K562 (cell line): Measurements from ENCODE around the gene FRYL. TPM values are rescaled to one million over a fixed set of nuclear protein-coding genes. Genes with fewer than 3 reads are reported as not detected.

ENCODE experiments used
- ARNT ChIP-seq, 2 experiments: fragments of 450-650 bp; IDR thresholded peaks; 2 replicates each; pipeline ENCODE4 v1.6.1; 2016; ENCODE audit warnings: mild to moderate bottlenecking in 1 of 2
- BCOR ChIP-seq: fragments of 450-650 bp; IDR thresholded peaks from 2 replicates; pipeline ENCODE4 v1.6.1; 2016
- CHD4 ChIP-seq: fragments of 200-600 bp; sonication (generic); IDR thresholded peaks from 3 replicates; pipeline ENCODE4 v1.6.1; 2012; ENCODE audit warnings: low read depth, mild to moderate bottlenecking, mixed read lengths, low read length, inconsistent platforms; ENCODE audit not compliant: insufficient read depth, insufficient replicate concordance, poor library complexity, severe bottlenecking
- CREBBP ChIP-seq: IDR thresholded peaks from one replicate; pipeline ENCODE4 v1.6.1; 2012; ENCODE audit warnings: low read depth, mild to moderate bottlenecking, control low read depth, inconsistent platforms, low read length
- E2F5 ChIP-seq: sonication (generic); formaldehyde crosslinking; IDR thresholded peaks from 2 replicates; pipeline ENCODE4 v1.8.0; 2022; ENCODE audit warnings: mild to moderate bottlenecking, missing genetic modification reagents
- EZH2 ChIP-seq: IDR thresholded peaks from 2 replicates; pipeline ENCODE4 v1.6.1; 2012; ENCODE audit warnings: low read depth, mild to moderate bottlenecking, inconsistent platforms, low read length, borderline replicate concordance
- FOXJ2 ChIP-seq: fragments of 200-800 bp; sonication (Bioruptor generic); IDR thresholded peaks from 2 replicates; pipeline ENCODE4 v1.6.1; 2016; ENCODE audit warnings: missing genetic modification characterization, missing compliant biosample characterization
- HDGF ChIP-seq: fragments of 450-650 bp; IDR thresholded peaks from 2 replicates; pipeline ENCODE4 v1.6.1; 2016
- HIVEP1 ChIP-seq: fragments of 250-450 bp; sonication (Bioruptor Pico); IDR thresholded peaks from 2 replicates; pipeline ENCODE4 v1.4.0; 2020; ENCODE audit warnings: mild to moderate bottlenecking
- HNRNPH1 ChIP-seq: fragments of 200-400 bp; formaldehyde crosslinking; optimal IDR thresholded peaks from 2 replicates; pipeline ENCODE3; 2017; ENCODE audit warnings: low read depth, mild to moderate bottlenecking, low read length, moderate library complexity
- KLF16 ChIP-seq: IDR thresholded peaks from 2 replicates; pipeline ENCODE4 v1.6.1; 2016; ENCODE audit warnings: antibody characterized with exemption
- PRDM10 ChIP-seq: fragments of 450-650 bp; IDR thresholded peaks from 2 replicates; pipeline ENCODE4 v1.6.1; 2018; ENCODE audit not compliant: partially characterized antibody
- PTRF ChIP-seq: fragments of 450-650 bp; IDR thresholded peaks from 2 replicates; pipeline ENCODE4 v1.6.1; 2016; ENCODE audit warnings: mild to moderate bottlenecking, missing genetic modification characterization, missing compliant biosample characterization
- SAFB ChIP-seq: fragments of 200-400 bp; formaldehyde crosslinking; IDR thresholded peaks from 2 replicates; pipeline ENCODE4 v1.6.1; 2017; ENCODE audit warnings: low read depth, low read length, borderline replicate concordance
- TAF1 ChIP-seq: IDR thresholded peaks from 2 replicates; pipeline ENCODE4 v1.6.1; 2011; ENCODE audit warnings: mild to moderate bottlenecking, low read length, moderate library complexity; ENCODE audit not compliant: insufficient read depth, control insufficient read depth, severe bottlenecking; ENCODE audit errors: extremely low read depth
- TEAD4 ChIP-seq, 2 experiments: sonication (generic) in 1 of 2; formaldehyde crosslinking in 1 of 2; IDR thresholded peaks; 2 replicates each; pipeline versions ENCODE4 v1.6.1 to v1.8.0; 2012 to 2022; ENCODE audit warnings: borderline replicate concordance in 1 of 2, inconsistent platforms in 1 of 2, low read length in 1 of 2, mild to moderate bottlenecking in 1 of 2, missing genetic modification reagents in 1 of 2
- TRIM25 ChIP-seq: fragments of 450-650 bp; IDR thresholded peaks from 2 replicates; pipeline ENCODE4 v1.7.0; 2016; ENCODE audit warnings: borderline replicate concordance
- ZFP30 ChIP-seq: fragments of 250-450 bp; sonication (Bioruptor Pico); IDR thresholded peaks from 2 replicates; pipeline ENCODE4 v1.8.0; 2022; ENCODE audit warnings: moderate library complexity, mild to moderate bottlenecking, inconsistent platforms, borderline replicate concordance
- ZKSCAN8 ChIP-seq: fragments of 200-800 bp; sonication (Bioruptor generic); IDR thresholded peaks from 2 replicates; pipeline ENCODE4 v1.6.1; 2016; ENCODE audit warnings: missing genetic modification characterization, missing compliant biosample characterization
- ZNF140 ChIP-seq: fragments of 250-450 bp; sonication (Bioruptor Pico); IDR thresholded peaks from 2 replicates; pipeline ENCODE4 v1.8.0; 2021; ENCODE audit warnings: moderate library complexity, mild to moderate bottlenecking, inconsistent platforms
- ZNF165 ChIP-seq: fragments of 250-450 bp; sonication (Bioruptor Pico); IDR thresholded peaks from 2 replicates; pipeline ENCODE4 v1.4.0; 2020; ENCODE audit warnings: borderline replicate concordance
- polyA plus RNA-seq, 8 experiments: library from polyadenylated mRNA; depleted of rRNA in 4 of 8; stranded (reverse) in 5 of 8; unstranded in 3 of 8; fragments of >200 nt; fragmentation: Nextera tagmentation in 2 of 8; fragmentation: Illumina TruSeq in 1 of 8; extraction: Ambion mirVana in 2 of 8; extraction: Trizol in 1 of 8; gene quantifications; 2 replicates each; pipeline versions ENCODE4 v1.2.1 to v1.2.3, GENCODE V29; 2011 to 2014; ENCODE audit warnings: inconsistent platforms in 1 of 8, missing spikeins in 1 of 8
- total RNA-seq, 7 experiments: library from RNA; depleted of rRNA in 6 of 7; stranded (reverse); fragments of >200 nt in 6 of 7; fragmentation: Illumina TruSeq in 2 of 7; extraction: Trizol in 2 of 7; gene quantifications; 2 replicates each; pipeline versions ENCODE4 v1.2.1 to v1.2.3, GENCODE V29; 2011 to 2021; ENCODE audit warnings: low replicate concordance in 1 of 7
- TF ChIP-seq, protein P1 (sequence below): IDR thresholded peaks from 2 replicates; pipeline ENCODE4 v1.6.1; 2014; ENCODE audit warnings: antibody characterized with exemption

FRYL gene
- total and polyA plus RNA-seq, 9 of the 15 experiments (the other 6 are each of a cell fraction or from before 2014, with no cell fraction given), result 7.2 to 34.9 (median 15.9) TPM

GRCh38 chr4:48739560-48740019, 40.5 kb downstream of the FRYL start (continued):
- no peak for TF ChIP-seq ZNF140 (CRISPR knock-in tag)
- 0 out of 2 replicates have a peak, but pooled peaks have one; percentile 14 for TF ChIP-seq TRIM25
- no peak for TF ChIP-seq PRDM10
- TF ChIP-seq EZH2, result no peak
- TF ChIP-seq CHD4, result no peak
- TF ChIP-seq BCOR, result no peak; the same call in 1 of the 2 replicates
- TF ChIP-seq TEAD4 (IDR thresholded peaks at IDR 0.05; ENCODE audit: low read length), result peak; percentile 81
- no peak for TF ChIP-seq TEAD4 (CRISPR knock-in tag; IDR thresholded peaks at IDR 0.05; ENCODE audit: borderline replicate concordance)
- no peak for TF ChIP-seq HDGF
- TF ChIP-seq, protein P1, sequence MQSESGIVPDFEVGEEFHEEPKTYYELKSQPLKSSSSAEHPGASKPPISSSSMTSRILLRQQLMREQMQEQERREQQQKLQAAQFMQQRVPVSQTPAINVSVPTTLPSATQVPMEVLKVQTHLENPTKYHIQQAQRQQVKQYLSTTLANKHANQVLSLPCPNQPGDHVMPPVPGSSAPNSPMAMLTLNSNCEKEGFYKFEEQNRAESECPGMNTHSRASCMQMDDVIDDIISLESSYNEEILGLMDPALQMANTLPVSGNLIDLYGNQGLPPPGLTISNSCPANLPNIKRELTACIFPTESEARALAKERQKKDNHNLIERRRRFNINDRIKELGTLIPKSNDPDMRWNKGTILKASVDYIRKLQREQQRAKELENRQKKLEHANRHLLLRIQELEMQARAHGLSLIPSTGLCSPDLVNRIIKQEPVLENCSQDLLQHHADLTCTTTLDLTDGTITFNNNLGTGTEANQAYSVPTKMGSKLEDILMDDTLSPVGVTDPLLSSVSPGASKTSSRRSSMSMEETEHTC, result no peak
- no peak for TF ChIP-seq SAFB
- TF ChIP-seq ZNF165 (CRISPR knock-in tag), result no peak
- TF ChIP-seq TAF1, result no peak
- no peak for TF ChIP-seq CREBBP
- TF ChIP-seq KLF16, result peak; percentile 52; the same call in 1 of the 2 replicates
- TF ChIP-seq ZKSCAN8, result no peak
- peak; percentile 36 to 64; a peak in 2 of 4 replicates for TF ChIP-seq ARNT (IDR thresholded peaks at IDR 0.05)
- TF ChIP-seq FOXJ2 (tag), result no peak
- TF ChIP-seq E2F5 (CRISPR knock-in tag), result no peak
- TF ChIP-seq HIVEP1 (CRISPR knock-in tag), result no peak
- TF ChIP-seq PTRF (tag), result no peak
- TF ChIP-seq ZFP30, result no peak
- TF ChIP-seq HNRNPH1, result no peak
